ENCODE results near the gene NPSR1.

GRCh38 chr7:34718867-34719266 lies 60.8 kb downstream of the NPSR1 start:
- TF ChIP-seq, protein P1, sequence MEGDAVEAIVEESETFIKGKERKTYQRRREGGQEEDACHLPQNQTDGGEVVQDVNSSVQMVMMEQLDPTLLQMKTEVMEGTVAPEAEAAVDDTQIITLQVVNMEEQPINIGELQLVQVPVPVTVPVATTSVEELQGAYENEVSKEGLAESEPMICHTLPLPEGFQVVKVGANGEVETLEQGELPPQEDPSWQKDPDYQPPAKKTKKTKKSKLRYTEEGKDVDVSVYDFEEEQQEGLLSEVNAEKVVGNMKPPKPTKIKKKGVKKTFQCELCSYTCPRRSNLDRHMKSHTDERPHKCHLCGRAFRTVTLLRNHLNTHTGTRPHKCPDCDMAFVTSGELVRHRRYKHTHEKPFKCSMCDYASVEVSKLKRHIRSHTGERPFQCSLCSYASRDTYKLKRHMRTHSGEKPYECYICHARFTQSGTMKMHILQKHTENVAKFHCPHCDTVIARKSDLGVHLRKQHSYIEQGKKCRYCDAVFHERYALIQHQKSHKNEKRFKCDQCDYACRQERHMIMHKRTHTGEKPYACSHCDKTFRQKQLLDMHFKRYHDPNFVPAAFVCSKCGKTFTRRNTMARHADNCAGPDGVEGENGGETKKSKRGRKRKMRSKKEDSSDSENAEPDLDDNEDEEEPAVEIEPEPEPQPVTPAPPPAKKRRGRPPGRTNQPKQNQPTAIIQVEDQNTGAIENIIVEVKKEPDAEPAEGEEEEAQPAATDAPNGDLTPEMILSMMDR (IDR thresholded peaks at IDR 0.05; ENCODE audit: insufficient read depth, low read depth, low read length) = no peak
- no peak for TF ChIP-seq EZH2 (IDR thresholded peaks at IDR 0.05; ENCODE audit: insufficient read depth, low read length)

All from astrocyte (in vitro differentiated cells and primary cell).